HG03066 (cell line): ENCODE data around the gene NLGN1.

ENCODE experiments used
- ATAC-seq: cut with Tn5 transposase; IDR thresholded peaks from one replicate; pipeline ENCODE4 v1.9.1; 2021; ENCODE audit warnings: low read depth; ENCODE audit not compliant: unreplicated experiment

Gene NLGN1

DNA sequence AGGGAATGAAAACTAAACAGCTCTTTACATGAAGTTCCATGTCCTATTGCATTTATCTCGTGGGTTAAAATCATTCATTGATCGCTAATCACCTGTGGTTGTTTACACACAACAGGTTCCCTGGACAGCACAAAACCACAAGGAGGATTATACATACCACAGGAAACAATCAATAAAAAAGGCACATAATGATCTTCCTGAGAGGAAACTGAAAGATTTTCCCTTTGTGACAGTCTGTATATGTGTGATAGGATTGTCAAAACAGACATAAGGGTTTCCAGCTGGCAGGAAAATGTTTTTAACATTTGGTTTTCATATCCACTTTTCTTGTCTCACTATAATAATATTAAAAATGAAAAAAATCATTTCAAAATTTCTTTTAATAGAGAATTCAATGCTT is 541.8 kb downstream of the NLGN1 start:
- ATAC-seq, result no peak

DNA sequence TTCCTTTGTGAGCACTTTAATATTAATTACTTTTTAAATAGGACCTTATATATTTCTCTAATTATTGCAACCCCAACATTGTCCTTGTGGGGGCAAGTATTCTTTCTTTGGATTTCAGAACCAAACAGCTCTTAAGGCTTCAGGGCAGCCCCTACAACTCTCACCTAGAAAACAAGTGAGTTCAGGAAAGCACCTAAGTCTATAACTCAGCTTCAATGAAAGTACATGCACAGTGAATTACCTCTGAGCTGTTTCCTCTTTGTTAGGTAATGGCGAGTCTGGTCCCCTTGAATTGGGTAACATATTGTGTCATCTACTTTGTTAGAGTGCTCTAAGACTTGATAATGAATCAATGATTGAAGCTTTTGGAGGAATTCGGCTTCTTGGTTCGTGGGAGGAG is 545.7 kb downstream of the NLGN1 start:
- ATAC-seq, result no peak

DNA sequence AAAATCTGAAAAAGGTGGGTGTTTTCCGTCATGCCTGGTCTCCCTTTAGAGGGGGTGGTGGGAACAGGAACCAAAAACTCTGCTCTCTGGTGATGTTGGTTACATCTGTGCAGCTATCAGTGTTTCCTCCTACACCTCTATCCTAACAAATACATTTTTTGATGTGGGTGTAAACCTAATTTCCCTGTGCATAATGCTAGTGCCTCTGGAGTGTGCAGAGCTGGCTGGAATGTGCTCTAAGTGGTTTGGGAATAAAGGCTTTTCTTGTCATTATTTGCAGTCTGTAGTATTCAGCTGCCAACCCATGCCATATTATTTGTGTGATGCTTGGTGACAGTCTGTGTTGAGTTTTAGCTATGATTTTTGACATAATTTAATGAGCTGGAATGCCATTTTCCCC is 547.6 kb downstream of the NLGN1 start:
- ATAC-seq, result no peak

DNA sequence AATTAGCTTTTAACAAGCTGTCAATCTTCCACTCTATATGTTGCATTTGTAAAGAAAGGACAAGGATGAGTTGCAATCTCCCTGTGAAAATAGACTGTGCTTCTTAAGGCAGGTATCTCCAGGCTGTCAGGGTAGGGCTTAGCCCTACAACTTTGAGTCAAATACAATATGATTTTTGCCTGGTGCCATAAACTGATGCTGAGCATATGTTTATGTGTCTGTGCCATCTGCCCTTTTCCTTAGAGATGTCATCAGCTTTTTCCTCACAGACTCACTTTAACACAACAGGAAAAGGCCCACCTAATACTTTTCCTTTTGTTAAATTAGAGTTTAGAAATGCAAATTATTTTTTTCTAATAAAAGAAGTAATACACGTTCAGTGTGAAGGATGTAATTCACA is 548.3 kb downstream of the NLGN1 start:
- ATAC-seq, result no peak

DNA sequence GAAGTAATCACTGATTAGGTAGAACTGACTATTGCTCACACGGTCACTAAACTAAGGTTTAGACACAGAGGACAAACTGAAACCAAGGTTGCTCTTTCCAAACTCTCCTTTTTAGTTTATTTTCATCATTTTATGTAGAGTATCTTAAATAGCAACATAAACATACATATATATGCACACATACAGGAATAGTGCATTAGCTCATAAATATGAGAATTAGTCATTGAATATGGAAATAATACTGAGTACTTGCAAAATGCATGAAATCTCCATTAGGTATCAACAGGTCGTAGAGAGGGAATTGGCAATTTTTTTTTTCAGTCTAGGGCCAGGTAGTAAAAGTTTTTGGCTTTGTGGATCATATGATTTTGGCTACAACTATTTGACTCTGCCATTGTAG is 557.1 kb downstream of the NLGN1 start:
- no peak for ATAC-seq

DNA sequence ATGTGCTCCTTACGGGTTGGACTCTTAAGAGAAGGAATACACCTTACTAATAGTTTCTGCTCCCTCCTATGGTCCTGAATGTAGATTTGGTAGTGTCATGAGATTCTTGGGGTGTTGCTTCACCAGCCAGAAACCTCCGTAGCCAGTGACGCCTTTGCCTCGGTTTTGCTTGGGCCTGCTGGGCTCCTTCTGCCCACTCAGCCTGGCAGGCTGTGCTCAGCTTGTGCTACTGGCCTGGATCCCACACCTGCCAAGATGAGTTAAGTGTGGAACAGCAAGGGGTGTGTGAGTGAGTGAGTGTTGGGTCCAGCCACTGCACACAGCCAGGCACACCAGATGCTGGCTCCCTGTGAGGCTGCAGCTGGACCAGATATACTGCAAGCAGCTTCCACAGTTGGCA is 560.1 kb downstream of the NLGN1 start:
- ATAC-seq, result no peak

DNA sequence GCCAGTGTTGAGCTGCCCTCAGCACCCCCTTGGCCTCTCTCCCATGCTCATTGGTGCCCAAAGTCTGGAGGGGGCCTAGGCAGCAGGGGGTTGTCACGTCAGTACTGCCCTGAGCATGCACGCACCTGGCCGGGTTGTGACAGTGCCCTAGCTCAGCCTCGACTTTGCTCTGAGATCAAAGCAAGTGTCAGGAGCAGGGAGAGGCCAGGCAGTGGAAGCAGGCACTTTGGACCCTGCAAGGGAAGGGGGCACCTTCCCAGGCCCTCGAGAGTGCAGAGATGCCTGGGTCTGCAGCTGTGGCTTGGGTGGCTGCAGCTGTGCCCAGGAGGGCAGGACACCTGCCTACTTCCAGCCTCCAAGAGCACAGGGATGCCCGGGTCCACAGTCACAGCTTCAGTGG is 561.3 kb downstream of the NLGN1 start:
- no peak for ATAC-seq

DNA sequence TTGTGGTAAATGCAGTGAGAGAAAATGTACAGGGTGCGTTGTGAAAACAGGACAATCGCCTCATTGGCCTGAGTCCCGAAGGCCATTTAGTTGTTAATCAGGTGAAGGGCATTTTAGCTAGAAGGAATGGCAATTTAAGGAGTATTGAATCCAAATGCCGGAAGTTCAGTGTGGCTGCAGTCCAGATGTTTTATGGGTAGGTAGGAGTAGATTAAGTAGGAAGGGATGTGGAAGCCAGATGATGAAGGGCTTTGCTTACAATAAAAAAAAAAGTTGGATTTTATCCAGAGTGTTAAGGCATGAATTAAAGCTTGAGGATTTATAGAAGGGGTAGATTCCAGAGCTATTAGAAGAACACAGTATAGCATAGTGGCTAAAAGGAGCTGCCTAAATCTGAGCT is 572.7 kb downstream of the NLGN1 start:
- no peak for ATAC-seq

DNA sequence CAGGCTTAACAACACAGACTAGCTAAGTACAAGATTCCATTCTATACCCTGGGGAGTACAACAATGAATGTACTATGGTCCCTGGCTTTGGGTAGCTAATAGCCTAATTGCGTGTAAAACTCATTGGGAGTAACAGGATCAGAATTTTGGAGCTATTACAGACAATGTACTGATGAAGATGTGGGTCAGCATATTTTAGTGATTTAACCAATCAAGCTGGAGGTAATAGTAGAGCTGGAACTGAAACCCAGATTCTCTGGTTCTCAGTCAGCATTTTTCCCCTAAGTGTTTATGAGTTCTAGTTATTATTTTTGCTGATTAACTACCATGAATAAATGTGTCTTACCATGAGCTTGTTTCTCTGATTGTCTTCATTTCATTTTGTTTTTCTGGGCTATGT is 578.7 kb downstream of the NLGN1 start:
- no peak for ATAC-seq

DNA sequence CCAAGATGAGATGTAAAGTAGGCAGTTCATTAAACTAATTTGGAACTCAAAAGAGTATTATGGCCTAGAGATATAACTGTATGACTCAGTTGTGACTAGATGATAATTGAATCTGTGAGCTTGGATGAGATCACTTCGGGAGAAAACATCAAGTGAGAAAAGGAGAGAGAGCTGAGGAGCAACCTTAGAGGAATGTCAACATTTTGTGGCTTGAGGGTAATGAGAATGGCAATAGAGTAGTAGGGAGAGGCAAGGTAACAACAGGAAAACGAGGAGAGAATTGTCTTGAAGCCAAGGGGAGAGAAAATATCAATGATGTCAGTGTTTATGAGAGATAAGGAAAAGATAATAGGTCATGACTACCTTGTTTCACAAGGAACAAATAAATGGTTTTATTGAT is 580.2 kb downstream of the NLGN1 start:
- no peak for ATAC-seq

DNA sequence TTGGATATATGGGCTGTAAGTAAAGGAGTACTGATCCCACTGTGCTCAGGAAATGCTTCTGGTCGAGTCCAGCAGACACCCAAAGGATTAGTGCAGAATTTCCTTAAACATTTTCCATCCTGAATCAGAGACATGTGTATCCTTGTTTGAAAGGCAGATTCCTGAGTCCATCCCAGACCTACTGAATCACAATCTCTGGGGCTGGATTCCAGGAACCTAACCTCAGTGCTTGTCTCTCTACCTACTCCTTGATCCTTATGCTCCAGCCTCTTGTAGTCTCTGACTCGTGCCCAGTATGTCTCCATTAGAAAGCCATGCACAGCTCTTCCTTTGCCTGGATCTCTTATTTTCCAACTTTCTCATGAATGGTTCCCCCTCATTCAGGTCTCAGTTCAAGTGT is 585.8 kb downstream of the NLGN1 start:
- ATAC-seq, result no peak

DNA sequence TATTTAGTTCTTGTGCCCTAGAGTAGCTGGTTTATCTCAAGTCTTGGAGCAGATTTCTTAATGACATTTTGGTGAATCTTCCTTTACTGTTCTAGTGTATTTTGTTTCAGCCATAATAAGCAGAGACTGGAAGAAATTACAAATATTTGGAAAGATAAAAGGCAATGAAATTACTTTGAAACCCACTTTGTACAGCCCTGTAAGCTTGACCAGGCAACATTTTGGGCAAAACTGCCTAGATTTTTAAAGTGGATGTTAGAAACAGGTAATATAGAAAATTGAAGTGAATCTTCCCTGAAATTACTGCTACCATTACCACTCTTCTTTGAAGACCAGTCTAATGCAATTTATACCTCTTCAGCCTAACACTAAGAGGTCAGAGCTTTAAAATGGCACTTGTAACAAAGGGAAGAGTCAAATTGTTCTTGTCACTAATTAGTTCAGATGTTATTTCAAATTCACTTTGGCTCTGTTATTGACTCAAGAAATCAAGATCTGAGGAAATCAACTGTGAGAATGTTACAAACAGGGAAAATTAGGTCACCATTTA is 589.4 kb downstream of the NLGN1 start:
- no peak for ATAC-seq

DNA sequence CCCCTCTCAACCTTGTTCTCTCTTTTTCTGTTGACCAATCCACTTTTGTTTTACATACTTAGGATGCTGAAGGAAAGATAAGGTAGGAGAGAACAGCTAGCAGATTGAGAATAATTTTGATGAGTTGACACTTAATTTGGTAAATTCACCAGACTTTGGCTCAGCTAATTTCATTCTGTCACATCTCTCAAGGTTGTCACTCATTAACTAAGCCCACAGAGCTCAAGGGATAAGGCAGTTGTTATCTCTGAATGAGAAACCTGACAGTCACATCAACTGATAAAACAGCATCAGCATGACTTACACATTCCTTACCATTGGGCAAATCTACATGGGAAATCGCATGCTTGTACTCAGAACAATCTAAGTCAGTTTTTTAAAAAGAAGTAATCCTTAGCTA is 591.4 kb downstream of the NLGN1 start:
- no peak for ATAC-seq

DNA sequence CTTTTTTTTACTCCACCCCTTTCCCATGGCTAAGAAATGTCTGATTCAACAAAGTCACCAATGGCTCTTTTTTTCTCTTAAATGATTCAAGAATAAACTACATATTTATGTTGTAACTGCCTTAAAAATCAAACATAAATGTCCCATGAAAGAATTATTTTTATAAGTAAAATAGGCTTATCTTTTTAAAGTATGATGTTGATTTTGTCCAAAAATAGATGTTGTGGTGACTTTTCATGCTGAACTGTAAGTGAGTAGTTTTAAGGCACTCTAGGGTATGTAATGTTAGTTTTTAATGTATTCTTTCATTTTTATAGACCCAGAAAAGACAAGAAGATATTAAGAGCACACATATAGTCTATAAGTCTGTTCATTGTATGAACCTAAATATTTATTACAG is 594.9 kb downstream of the NLGN1 start:
- no peak for ATAC-seq

DNA sequence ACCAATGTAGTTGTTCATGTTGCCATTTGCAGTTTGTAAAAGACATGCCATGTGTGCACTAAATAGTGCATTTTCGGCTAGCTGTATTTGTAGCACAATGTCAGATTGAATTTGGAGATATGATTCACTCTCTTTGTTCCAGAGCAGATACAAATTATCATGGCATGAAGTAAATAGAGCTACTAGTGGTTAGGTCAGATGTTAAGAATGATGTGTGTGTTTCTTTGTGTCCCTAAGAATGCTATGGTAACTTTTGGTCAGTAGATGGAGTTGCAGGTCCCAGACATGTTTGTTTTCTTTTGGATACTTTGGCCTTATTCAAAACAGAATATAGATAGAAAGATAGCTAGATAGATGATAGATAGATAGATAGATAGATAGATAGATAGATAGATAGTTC is 595.8 kb downstream of the NLGN1 start:
- no peak for ATAC-seq

DNA sequence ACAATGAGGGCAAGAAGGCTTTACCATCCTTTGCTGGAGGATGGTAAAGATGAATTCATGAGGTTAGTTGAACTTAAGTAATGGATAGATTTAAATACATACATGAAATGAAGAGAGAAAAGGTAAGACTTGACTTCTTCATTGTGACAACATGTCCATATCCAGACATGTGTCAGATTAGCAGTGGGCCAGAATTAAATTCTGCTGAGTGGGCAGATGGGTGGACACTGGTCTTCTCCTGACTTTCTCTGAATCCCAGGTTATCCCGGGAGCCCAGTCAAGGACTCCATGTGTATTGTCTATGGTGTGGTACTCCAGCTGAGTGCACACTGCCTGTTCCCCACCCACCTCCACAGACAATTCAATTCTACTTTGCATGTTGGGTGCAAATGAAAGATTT is 603.1 kb downstream of the NLGN1 start:
- ATAC-seq, result no peak

DNA sequence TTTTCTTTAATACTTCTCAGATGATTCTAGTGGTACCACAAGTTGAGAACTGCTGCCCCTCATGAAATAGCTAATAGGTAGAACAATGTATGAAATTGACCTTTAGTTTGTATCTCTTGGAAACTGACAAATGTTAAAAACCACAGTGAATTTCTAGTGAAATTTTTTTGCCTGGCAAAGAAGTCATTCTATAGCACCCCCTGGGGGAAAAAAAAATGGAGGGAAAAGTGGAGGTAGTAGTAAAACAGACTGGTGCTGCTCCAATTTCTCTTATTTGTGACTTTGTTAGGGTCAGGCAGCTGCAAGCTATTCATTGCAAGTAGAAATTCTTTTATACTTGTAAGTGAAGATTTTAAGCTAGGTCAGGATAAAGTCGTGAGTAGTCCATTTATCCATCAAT is 605.0 kb downstream of the NLGN1 start:
- no peak for ATAC-seq

DNA sequence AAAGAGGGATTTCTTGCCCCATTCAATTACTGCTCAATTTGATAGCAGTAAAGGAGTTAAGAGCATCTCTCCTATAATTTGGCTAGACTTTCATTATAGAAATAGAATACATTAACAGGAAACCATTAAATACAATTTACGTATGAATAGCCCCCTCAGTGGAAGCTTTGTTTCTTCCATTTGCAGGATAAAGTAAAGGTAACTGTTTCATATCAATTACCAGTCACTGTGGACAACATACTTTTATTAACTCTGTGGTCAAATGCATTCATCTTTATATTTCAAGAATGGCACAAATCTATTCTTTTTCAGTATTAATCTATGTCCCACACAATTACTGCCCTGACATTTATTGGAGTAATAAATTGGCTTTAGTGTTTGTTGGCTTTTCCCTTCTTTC is 613.4 kb downstream of the NLGN1 start:
- no peak for ATAC-seq

DNA sequence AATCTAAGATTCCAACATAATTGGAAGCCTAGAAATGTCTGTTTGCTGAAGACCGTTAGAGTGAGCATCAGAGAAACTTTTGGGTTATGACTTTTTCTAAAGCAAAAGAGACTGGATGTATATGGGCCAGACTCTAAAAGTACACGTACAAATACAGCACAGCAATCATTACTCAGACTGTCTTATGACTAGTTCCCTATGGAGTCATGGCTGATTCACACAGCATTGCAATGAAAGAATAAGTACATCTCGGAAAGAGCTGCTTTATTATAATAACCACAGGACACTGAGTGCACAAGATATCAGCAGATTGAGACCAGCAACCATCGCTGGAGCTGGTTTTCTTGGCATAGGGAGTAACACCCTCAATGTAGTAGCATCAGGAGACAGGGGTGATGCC is 618.6 kb downstream of the NLGN1 start:
- no peak for ATAC-seq

DNA sequence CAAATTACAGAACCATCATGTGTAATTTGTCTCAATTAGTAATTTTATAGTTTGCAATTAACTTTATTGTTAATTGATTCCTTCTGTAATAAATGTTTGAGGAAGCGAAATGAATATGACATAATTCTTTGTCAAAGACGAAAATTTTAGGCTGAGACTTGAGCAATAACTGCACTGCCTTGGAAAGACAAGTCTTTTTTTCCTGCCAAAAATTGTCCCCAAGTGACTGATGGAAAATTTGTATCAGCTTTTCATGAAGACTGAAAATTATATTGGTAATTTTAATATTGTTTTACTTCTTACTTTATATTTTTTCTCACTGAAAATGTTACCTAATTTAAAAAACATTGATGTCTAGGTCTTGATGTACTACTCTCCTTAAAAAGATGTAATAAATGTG is 622.6 kb downstream of the NLGN1 start:
- no peak for ATAC-seq

DNA sequence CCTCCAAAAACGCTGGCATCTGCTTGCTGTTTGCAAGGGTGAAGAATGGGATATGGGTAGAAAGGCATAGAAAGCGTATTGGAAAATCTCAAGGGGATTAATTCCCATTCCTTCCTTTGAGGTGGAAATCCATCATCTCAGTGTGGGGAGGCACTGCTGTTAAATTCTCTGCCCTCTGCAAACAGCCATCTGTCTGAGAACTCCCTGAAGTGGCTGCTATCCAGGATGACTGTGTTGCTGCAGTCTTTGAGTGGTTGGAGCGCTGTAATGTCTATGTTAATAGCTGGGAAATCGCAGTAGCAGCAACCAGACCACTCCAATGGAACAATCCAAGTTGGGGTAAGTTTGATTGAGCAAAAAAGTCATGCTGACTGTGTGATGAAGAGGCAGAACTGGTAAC is 625.9 kb downstream of the NLGN1 start:
- no peak for ATAC-seq

DNA sequence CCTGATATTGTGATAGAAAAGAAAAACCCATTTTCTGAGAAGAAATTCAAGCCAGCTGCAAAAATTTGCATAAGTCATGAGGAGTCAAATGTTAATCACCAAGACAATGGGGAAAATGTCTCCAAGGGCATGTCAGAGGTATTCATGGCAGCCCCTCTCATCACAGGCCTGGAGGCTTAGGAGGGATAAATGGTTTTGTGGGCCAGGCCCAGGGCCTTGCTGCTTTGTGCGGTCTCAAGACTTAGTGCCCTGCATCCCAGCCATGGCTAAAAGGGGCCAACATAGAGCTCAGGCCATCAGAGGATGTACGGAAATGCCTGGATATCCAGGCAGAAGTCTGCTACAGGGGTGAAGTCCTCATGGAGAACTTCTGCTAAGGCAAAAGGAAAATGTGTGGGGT is 631.1 kb downstream of the NLGN1 start:
- ATAC-seq, result no peak

DNA sequence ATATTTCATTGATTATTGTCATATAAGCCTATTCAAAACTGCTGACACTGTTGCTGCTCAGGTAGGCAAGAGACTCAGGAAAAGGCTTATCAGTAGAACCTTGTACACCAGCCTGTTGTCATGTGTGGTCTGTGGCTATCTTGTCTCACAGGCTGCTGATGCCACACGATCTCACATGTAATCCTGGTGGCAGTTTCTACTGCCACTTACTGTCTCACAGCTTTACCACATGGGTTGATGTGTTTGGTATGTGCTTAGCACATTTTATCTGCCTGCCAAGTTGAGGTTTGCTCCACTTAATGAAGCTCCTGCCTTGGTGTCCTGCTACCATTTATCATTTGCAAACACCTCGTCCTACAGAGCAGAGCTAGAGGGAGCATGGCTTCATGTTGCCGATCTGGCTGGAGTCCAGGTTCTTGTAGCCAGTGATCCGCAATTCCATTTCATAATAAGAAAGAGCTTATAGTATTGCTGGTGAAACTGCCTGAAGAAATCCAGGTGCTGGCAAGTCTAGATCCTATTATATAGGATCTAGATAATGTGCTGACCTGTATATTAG is 637.9 kb downstream of the NLGN1 start:
- no peak for ATAC-seq
